GM13976 (cell line): Measurements from ENCODE around the gene SEBOX.

Experiments
- DNase-seq: peaks from one replicate; pipeline ENCODE4 v3.0.0; 2012; ENCODE audit warnings: low spot score
- CTCF ChIP-seq: IDR thresholded peaks from 2 replicates; pipeline ENCODE4 v1.5.1; 2012; ENCODE audit warnings: borderline replicate concordance, mild to moderate bottlenecking; ENCODE audit not compliant: insufficient read depth; ENCODE audit errors: extremely low read depth, missing control alignments, control extremely low read depth
- in situ Hi-C: fragments of 300-500 bp; cut with MboI; formaldehyde crosslinking; loops from one replicate; pipeline ENCODE4 v1.12.0; 2022; ENCODE audit warnings: low sequenced_read_pairs, mixed read lengths, inconsistent platforms; ENCODE audit not compliant: unreplicated experiment

The SEBOX gene

GRCh38 chr17:28320215-28321061 is 44.6 kb downstream of the SEBOX start:
- DNase-seq, result no peak
- TF ChIP-seq CTCF, result no peak
- in situ Hi-C loops, result no loop called here

- no peak for TF ChIP-seq CTCF
- in situ Hi-C loops, result no loop called here
These were observed 45.4 kb downstream of the SEBOX start for GRCh38 chr17:28319598-28319935.

GRCh38 chr17:28318759-28319597 is 46.0 kb downstream of the SEBOX start, which contains the start of gene TMEM97:
Gene TMEM97 (plus strand): TSS chr17:28319200. CDS start chr17:28319240, 40 bp downstream.
- in situ Hi-C loops, result no loop called here
- peak; percentile 98 for DNase-seq
- TF ChIP-seq CTCF, result no peak

More at GRCh38 chr17:28319598-28319935, 45.4 kb downstream of the SEBOX start:
- no peak for DNase-seq

- DNase-seq, result no peak
- no peak for TF ChIP-seq CTCF
These were observed 46.8 kb downstream of the SEBOX start for GRCh38 chr17:28317966-28318758.

GRCh38 chr17:28317099-28317965 is 47.7 kb downstream of the SEBOX start:
- no peak for TF ChIP-seq CTCF
- DNase-seq, result no peak
- in situ Hi-C loops, result no loop called here

More at GRCh38 chr17:28317966-28318758, 46.8 kb downstream of the SEBOX start:
- in situ Hi-C loops, result no loop called here
